HepG2 (cell line): Measurements from ENCODE around the gene MIA2. TPM values are rescaled to one million over a fixed set of nuclear protein-coding genes. Genes with fewer than 3 reads are reported as not detected.
"Not testable (repeated sequence)": the region's sequence is repeated elsewhere in the genome, so short reads cannot be mapped to it uniquely, and the experiment has no call there.

ENCODE experiments used
- ATAC-seq: fragments of 200-7000 bp; cut with Tn5 transposase; 3 replicates; pipeline ENCODE4 v1.9.1; 2020; ENCODE audit warnings: mild to moderate bottlenecking, moderate library complexity
- BruUV-seq: library from RNA; stranded (reverse); fragments of 400-500 nt; replicated peaks from 2 replicates; lab custom pipeline; 2021; lab: Mats Ljungman, UMichigan
- CTCF ChIA-PET: fragments of 300-600 bp; formaldehyde crosslinking; extraction: SDS; loops from one replicate; lab custom pipeline; 2021; ENCODE audit warnings: low total read pairs, inconsistent platforms, low intra/inter-chr PET ratio; lab: Yijun Ruan, JAX
- POLR2A ChIA-PET: fragments of 350-600 bp; sonication (Branson Sonifier 250); formaldehyde crosslinking; loops from one replicate; lab custom pipeline; 2020; ENCODE audit warnings: antibody characterized with exemption, inconsistent platforms; lab: Yijun Ruan, JAX
- DNase-seq: peaks from one replicate; pipeline ENCODE4 v3.0.0-alpha.2; 2015; ENCODE audit warnings: low spot score
- FAIRE-seq: peaks from 3 replicates; lab custom pipeline; 2011; peaks lifted over from hg19 to GRCh38; lab: Jason Lieb, UNC
- H2AFZ ChIP-seq: one replicate; pipeline ENCODE4 v1.6.1; 2011; ENCODE audit warnings: low read length, inconsistent platforms
- H3K27ac ChIP-seq: fragments of 300-600 bp; 3 replicates; pipeline ENCODE4 v1.8.0; 2011; ENCODE audit warnings: mixed run types, mild to moderate bottlenecking, mixed read lengths, low read length, inconsistent platforms; ENCODE audit not compliant: insufficient read depth; ENCODE audit errors: extremely low read length
- H3K27me3 ChIP-seq, 2 experiments: fragments of 200-600 bp in 1 of 2; 2 replicates in 1 of 2; 3 replicates in 1 of 2; pipeline versions ENCODE4 v1.6.0 to v1.8.0; 2011; ENCODE audit warnings: low read length in 2 of 2, mild to moderate bottlenecking in 2 of 2, moderate library complexity in 2 of 2, inconsistent platforms in 1 of 2; ENCODE audit not compliant: insufficient read depth in 2 of 2, control insufficient read depth in 1 of 2
- H3K36me3 ChIP-seq, 2 experiments: fragments of 200-600 bp in 1 of 2; replicated peaks in 1 of 2; 2 replicates in 1 of 2; 3 replicates in 1 of 2; pipeline versions ENCODE4 v1.5.1 to v1.8.0; 2011; ENCODE audit warnings: low read length in 2 of 2, inconsistent platforms in 1 of 2; ENCODE audit not compliant: insufficient read depth in 2 of 2, control insufficient read depth in 1 of 2
- H3K4me1 ChIP-seq: 2 replicates; pipeline ENCODE4 v1.5.1; 2012; ENCODE audit warnings: low read length, inconsistent platforms; ENCODE audit not compliant: insufficient read depth
- H3K4me2 ChIP-seq: 2 replicates; pipeline ENCODE4 v1.6.0; 2011; ENCODE audit warnings: low read depth, low read length, inconsistent platforms
- H3K4me3 ChIP-seq, 3 experiments: fragments of 200-600 bp in 1 of 3; sonication (generic), shearing (Covaris generic) in 1 of 3; replicated peaks in 1 of 3; 2 replicates each; pipeline ENCODE4 v1.5.1; 2011 to 2016; ENCODE audit warnings: low read length in 3 of 3, inconsistent platforms in 2 of 3, low read depth in 2 of 3, mild to moderate bottlenecking in 2 of 3, control low read depth in 1 of 3, mixed read lengths in 1 of 3; ENCODE audit not compliant: insufficient read depth in 1 of 3
- H3K79me2 ChIP-seq: one replicate; pipeline ENCODE4 v1.6.1; 2011; ENCODE audit warnings: low read length, inconsistent platforms; ENCODE audit not compliant: insufficient read depth
- H3K9ac ChIP-seq: 2 replicates; pipeline ENCODE4 v1.6.0; 2011; ENCODE audit warnings: mild to moderate bottlenecking, low read depth, low read length, inconsistent platforms; ENCODE audit not compliant: insufficient read depth
- H3K9me3 ChIP-seq: 2 replicates; pipeline ENCODE4 v1.5.1; 2012; ENCODE audit warnings: mild to moderate bottlenecking, low read length
- H4K20me1 ChIP-seq: 2 replicates; pipeline ENCODE4 v1.6.0; 2011; ENCODE audit warnings: inconsistent platforms, mild to moderate bottlenecking, low read length, moderate library complexity; ENCODE audit not compliant: insufficient read depth
- CTCF ChIP-seq: sonication (generic); formaldehyde crosslinking; IDR thresholded peaks from 2 replicates; pipeline ENCODE4 v1.5.0; 2020; ENCODE audit warnings: mild to moderate bottlenecking, missing genetic modification reagents, moderate library complexity
- FOXP1 ChIP-seq, 2 experiments: fragments of 450-650 bp in 1 of 2; IDR thresholded peaks; 2 replicates each; pipeline ENCODE4 v1.6.1; 2017 to 2018; ENCODE audit warnings: antibody characterized with exemption in 1 of 2
- IKZF1 ChIP-seq: fragments of 450-650 bp; IDR thresholded peaks from 2 replicates; pipeline ENCODE4 v1.7.1; 2016
- MEF2D ChIP-seq: sonication (generic); formaldehyde crosslinking; IDR thresholded peaks from 2 replicates; pipeline ENCODE4 v1.5.1; 2020; ENCODE audit warnings: mild to moderate bottlenecking, missing genetic modification reagents
- NAIF1 ChIP-seq: sonication (generic); formaldehyde crosslinking; IDR thresholded peaks from 2 replicates; pipeline ENCODE4 v1.5.0; 2020; ENCODE audit warnings: mild to moderate bottlenecking, missing genetic modification reagents, borderline replicate concordance
- POLR2AphosphoS5 ChIP-seq: IDR thresholded peaks from 2 replicates; pipeline ENCODE4 v1.6.1; 2012; ENCODE audit warnings: low read depth, low read length
- RAD51 ChIP-seq: fragments of 450-650 bp; IDR thresholded peaks from 2 replicates; pipeline ENCODE4 v1.6.1; 2016; ENCODE audit warnings: borderline replicate concordance
- ZFP90 ChIP-seq: sonication (generic); formaldehyde crosslinking; IDR thresholded peaks from 2 replicates; pipeline ENCODE4 v1.8.0; 2022; ENCODE audit warnings: missing genetic modification reagents, mild to moderate bottlenecking, inconsistent platforms, borderline replicate concordance
- ZMYM3 ChIP-seq: sonication (generic); formaldehyde crosslinking; IDR thresholded peaks from 2 replicates; pipeline ENCODE4 v1.5.1; 2020; ENCODE audit warnings: mild to moderate bottlenecking, missing genetic modification reagents
- ZSCAN22 ChIP-seq: sonication (generic); formaldehyde crosslinking; IDR thresholded peaks from 2 replicates; pipeline ENCODE4 v1.4.0; 2020; ENCODE audit warnings: mild to moderate bottlenecking, missing genetic modification reagents
- WGBS: methylation state at CpG from one replicate; pipeline ENCODE4 v1.1.6; 2017; ENCODE audit warnings: low lambda C conversion rate; 5-methylcytosine and 5-hydroxymethylcytosine counted together
- in situ Hi-C: cut with HindIII; loops from 2 replicates; pipeline ENCODE4 v1.10.0; 2017; ENCODE audit warnings: low pct_unique_long_range_greater_than_20kb; ENCODE audit not compliant: extremely low pct_ligation_motif_present
- intact Hi-C: fragments of 100-400 bp; cut with micrococcal nuclease; formaldehyde crosslinking; loops from one replicate; pipeline ENCODE4 v1.10.0; 2022; ENCODE audit not compliant: unreplicated experiment
- polyA plus RNA-seq, 8 experiments: library from polyadenylated mRNA; depleted of rRNA in 3 of 8; stranded (reverse) in 7 of 8; unstranded in 1 of 8; fragments of >200 nt; fragmentation: Illumina TruSeq in 4 of 8; extraction: Trizol in 4 of 8; gene quantifications; 2 replicates each; pipeline versions ENCODE4 v1.2.1 to v1.2.3, GENCODE V29; 2011 to 2016; ENCODE audit warnings: low read depth in 4 of 8, missing spikeins in 1 of 8, mixed read lengths in 1 of 8; ENCODE audit not compliant: insufficient read depth in 1 of 8
- total RNA-seq, 5 experiments: library from RNA; depleted of rRNA; stranded (reverse); fragments of >200 nt; fragmentation: Illumina TruSeq; extraction: Trizol; gene quantifications; 2 replicates each; pipeline ENCODE4 v1.2.3, GENCODE V29; 2016; ENCODE audit warnings: low read depth in 1 of 5

MIA2 gene
- total and polyA plus RNA-seq, 2 of the 13 experiments (the other 11 are each of a cell fraction or from before 2014, with no cell fraction given) = 134 to 158 TPM

DNA sequence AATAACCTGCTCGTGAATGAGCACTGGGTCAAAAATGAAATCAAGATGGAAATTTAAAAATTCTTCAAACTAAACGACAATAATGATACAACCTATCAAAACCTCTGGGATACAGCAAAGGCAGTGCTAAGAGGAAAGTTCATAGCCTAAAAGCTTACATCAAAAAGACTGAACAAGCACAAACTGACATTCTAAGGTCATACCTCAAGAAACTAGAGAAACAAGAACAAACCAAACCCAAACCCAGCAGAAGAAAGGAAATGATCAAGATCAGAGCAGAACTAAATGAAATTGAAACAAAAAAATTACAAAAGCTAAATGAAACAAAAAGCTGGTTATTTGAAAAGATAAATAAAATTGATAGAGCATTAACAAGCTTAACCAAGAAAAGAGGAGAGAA is 26.3 kb upstream of the MIA2 start:
- WGBS = 5% methylated on average over 2 of the region's 2 CpGs

DNA sequence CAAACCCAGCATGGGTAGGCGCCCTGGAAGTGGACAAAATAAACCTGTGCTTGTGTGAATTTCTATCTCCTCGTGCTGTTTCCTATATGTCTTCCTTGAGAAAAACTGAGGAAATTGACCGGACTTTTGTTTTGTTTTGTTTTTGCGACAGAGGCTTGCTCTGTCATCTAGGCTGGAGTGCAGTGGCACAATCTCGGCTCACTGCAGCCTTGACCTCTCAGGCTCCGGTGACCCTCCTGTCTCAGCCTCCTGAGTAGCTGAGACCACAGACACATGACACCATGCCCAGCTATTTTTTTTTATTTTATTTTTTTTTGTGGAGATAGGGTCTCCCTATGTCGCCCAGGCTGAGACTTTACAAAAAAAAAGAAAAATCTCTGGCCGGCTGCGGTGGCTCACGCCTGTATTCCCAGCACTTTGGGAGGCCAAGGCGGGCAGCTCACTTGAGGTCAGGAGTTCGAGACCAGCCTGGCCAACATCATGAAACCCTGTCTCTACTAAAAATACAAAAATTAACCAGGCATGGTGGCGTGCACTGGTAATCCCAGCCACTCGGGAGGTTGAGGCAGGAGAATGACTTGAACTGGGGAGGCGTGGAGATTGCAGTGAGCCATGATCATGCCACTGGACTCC is 22.5 kb upstream of the MIA2 start:
- WGBS = 52% methylated on average over 15 of the region's 15 CpGs
- H3K9ac ChIP-seq = no peak overlapping the region
- no peaks in the 10 kb centered on the region for H4K20me1 ChIP-seq
- ChIA-PET CTCF (no interaction called here), POLR2A (interaction anchor here (0.6 to 2.9 kb wide), 8 partner anchors 10 to 108 kb away, joined by 3 to 15 read pairs (median 4); partner anchors contain the start of genes PNN, SEC23A and TRAPPC6B)
- H3K9me3 ChIP-seq = no peaks in the 10 kb centered on the region
- no TSS peak for BruUV-seq
- intact Hi-C loops (no loop called here), in situ Hi-C loops (no loop called here)
- peaks cover 24% of the 10 kb centered on the region for H3K4me1 ChIP-seq
- peak overlapping the region; percentile 49 for H3K4me2 ChIP-seq
- ATAC-seq (peak; percentile 60), DNase-seq (no peak), FAIRE-seq (no peak)
- H3K36me3 ChIP-seq = no peaks in the 10 kb centered on the region
- no peaks in the 10 kb centered on the region for H3K79me2 ChIP-seq
- peak overlapping the region in 2 of 3 experiments; percentile 1 to 8; a peak in 2 of 6 replicates for H3K4me3 ChIP-seq
- H3K27me3 ChIP-seq = no peaks in the 10 kb centered on the region; a peak in 1 of 5 replicates
- H3K27ac ChIP-seq = no peak overlapping the region
- H2AFZ ChIP-seq = no peak overlapping the region
- TF ChIP-seq ZSCAN22 (CRISPR knock-in tag) = no peak
- TF ChIP-seq MEF2D (CRISPR knock-in tag) = no peak
- no peak for TF ChIP-seq POLR2AphosphoS5
- no peak for TF ChIP-seq ZMYM3
- no peak for TF ChIP-seq NAIF1 (CRISPR knock-in tag)
- TF ChIP-seq CTCF (CRISPR knock-in tag) = no peak

More for the DNA sequence above, 26.3 kb upstream of the MIA2 start:
- H3K36me3 ChIP-seq; H3K9me3 ChIP-seq; DNase-seq; H3K9ac ChIP-seq; intact Hi-C loops; in situ Hi-C loops; H3K79me2 ChIP-seq; H3K4me3 ChIP-seq; H4K20me1 ChIP-seq; H2AFZ ChIP-seq; FAIRE-seq; BruUV-seq; H3K4me2 ChIP-seq; H3K27me3 ChIP-seq; ATAC-seq; H3K27ac ChIP-seq; CTCF ChIA-PET; TF ChIP-seq FOXP1 (CRISPR knock-in tag; IDR thresholded peaks at IDR 0.05): not testable (repeated sequence)
- POLR2A ChIA-PET = interaction anchor here (2.3 to 2.5 kb wide), 2 partner anchors 37 to 59 kb away, joined by 6 read pairs; partner anchors contain the start of gene TRAPPC6B
- peak; percentile 4; the same call in 1 of the 2 replicates for TF ChIP-seq IKZF1
- TF ChIP-seq ZFP90 (CRISPR knock-in tag) = peak; percentile 98; the same call in 1 of the 2 replicates
- TF ChIP-seq FOXP1 (IDR thresholded peaks at IDR 0.05) = peak; percentile 27; the same call in 1 of the 2 replicates
- peak; percentile 12; the same call in 1 of the 2 replicates for TF ChIP-seq RAD51
- peaks cover 46% of the 10 kb centered on the region for H3K4me1 ChIP-seq
